ENCODE results near the gene CEACAM19. TPM values are rescaled to one million over a fixed set of nuclear protein-coding genes. Genes with fewer than 3 reads are reported as not detected.
A peak's percentile ranks its signal among the peaks of the same experiment; 100 is the strongest.

Gene CEACAM19
- total and polyA plus RNA-seq, 5 donors = 1.8 to 6.1 (median 2.5) TPM

DNA sequence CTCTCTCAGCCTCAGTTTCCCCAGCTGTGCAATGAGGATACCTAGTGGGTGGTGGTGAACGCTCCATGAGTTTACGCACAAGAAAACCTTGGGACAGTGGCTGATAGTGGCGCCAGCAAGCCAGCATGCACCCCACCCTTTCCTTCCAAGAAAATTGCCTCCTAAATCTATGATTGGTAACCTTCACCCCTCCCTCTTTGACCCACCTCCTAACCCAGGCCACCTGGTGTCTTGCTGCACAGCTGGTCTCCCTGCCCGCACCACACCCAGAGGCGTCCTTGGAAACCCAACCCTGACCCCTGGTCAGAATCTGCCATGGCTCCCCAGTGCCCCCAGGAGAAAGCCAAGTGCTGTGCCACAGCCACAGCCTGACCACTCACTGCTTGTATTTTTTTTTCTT, 54.4 kb downstream of the CEACAM19 start:
- intact Hi-C loops (cut with DNase I) = loop anchor here in 3 of 4 donors (2.0 kb wide), 2 partner anchors 45 to 119 kb away; no protein-coding TSS in a partner anchor
- Histone ChIP-seq H3K4me1 (ENCODE audit: control insufficient read depth, insufficient read depth, low read length) (peaks cover 7% of the 10 kb centered on the region), H3K27ac (ENCODE audit: low read length) (no peak overlapping the region), H3K27me3 (ENCODE audit: control insufficient read depth, insufficient read depth) (no peaks in the 10 kb centered on the region), H3K4me3 (ENCODE audit: low read length) (no peak overlapping the region), H3K9me3 (ENCODE audit: control insufficient read depth, low read length) (no peaks in the 10 kb centered on the region)
- ATAC-seq (peak; percentile 14 to 25), DNase-seq (peak in 2 of 3 donors; percentile 44 to 55)
- WGBS = 80% methylated on average over 5 of the region's 5 CpGs

DNA sequence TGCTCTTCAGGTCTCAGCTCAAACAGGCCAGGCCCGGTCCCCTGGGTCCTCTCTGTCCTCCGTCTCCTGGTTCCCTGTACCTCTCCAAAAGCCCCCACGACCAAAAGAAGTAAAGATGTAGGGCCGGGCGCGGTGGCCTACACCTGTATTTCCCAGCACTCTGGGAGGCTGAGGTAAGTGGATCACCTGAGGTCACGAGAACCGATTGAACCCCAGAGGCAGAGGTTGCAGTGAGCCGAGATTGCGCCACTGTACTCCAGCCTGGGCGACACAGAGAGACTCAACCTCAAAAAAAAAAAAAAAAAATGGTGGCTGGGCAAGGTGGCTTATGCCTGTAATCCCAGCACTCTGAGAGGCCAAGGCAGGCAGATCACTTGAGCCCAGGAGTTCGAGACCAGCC, 55.2 kb downstream of the CEACAM19 start:
- Histone ChIP-seq H3K4me3 (ENCODE audit: low read length) (no peak overlapping the region), H3K27ac (ENCODE audit: low read length) (no peak overlapping the region), H3K4me1 (ENCODE audit: control insufficient read depth, insufficient read depth, low read length) (peaks cover 7% of the 10 kb centered on the region), H3K9me3 (ENCODE audit: control insufficient read depth, low read length) (no peaks in the 10 kb centered on the region), H3K27me3 (ENCODE audit: control insufficient read depth, insufficient read depth) (no peaks in the 10 kb centered on the region)
- peak in 2 of 3 donors; percentile 35 to 60 for DNase-seq
- WGBS = 93% methylated on average over 12 of the region's 12 CpGs
- ATAC-seq = no peak
- intact Hi-C loops (cut with DNase I) = no loop called here

DNA sequence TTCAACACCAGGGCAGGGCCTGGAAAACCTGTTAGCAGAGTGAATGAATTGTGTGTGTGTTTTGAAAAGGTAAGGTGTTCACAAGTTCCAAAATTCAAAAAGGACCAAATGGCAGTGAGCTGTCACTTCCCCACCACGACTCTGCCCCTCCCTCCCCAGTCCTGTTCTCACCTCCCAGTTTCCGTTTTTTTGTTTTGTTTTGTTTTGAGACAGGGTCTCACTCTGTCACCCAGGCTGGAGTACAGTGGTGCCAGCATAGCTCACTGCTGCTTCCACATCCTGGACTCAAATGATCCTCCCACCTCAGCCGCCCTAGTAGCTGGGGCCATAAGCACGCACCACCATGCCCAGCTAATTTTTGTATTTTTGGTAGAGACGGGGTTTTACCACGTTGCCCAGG, 56.9 kb downstream of the CEACAM19 start:
- Histone ChIP-seq H3K4me1 (ENCODE audit: control insufficient read depth, insufficient read depth, low read length) (peaks cover 4% of the 10 kb centered on the region), H3K27ac (ENCODE audit: low read length) (no peak overlapping the region), H3K9me3 (ENCODE audit: control insufficient read depth, low read length) (no peaks in the 10 kb centered on the region), H3K4me3 (ENCODE audit: low read length) (no peak overlapping the region), H3K27me3 (ENCODE audit: control insufficient read depth, insufficient read depth) (no peaks in the 10 kb centered on the region)
- intact Hi-C loops (cut with DNase I) = no loop called here
- ATAC-seq (no peak), DNase-seq (peak in 1 of 3 donors; percentile 20)
- 62% methylated on average over 6 of the region's 6 CpGs for WGBS

DNA sequence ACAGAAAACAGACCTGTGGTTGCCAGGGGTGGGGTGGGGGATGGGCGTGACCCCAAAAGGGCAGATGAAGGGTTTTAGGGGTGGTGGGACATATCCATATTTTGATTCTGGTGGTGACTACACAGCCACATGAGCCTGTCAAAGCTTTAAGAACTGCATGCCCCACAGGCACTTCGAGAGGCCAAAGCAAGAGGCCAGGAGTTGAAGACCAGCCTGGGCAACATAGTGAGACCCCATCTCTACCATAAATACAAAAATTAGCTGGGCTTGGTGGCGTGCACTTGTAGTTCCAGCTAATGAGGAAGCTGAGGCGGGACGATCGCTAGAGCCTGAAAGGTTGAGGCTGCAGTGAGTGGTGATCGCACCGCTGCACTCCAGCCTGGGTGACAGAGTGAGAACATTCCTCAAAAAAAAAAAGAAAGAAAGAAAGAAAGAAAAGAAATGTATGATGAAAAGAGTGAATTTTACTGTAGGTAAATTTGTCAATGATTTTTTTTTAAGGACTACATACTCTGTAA, 58.3 kb downstream of the CEACAM19 start:
- no peaks in the 10 kb centered on the region for H3K27me3 ChIP-seq (ENCODE audit: control insufficient read depth, insufficient read depth)
- H3K9me3 ChIP-seq (ENCODE audit: control insufficient read depth, low read length) = no peaks in the 10 kb centered on the region
- ATAC-seq (no peak), DNase-seq (peak in 2 of 3 donors; percentile 12 to 23)
- no peak overlapping the region for H3K27ac ChIP-seq (ENCODE audit: low read length)
- no peak overlapping the region for H3K4me3 ChIP-seq (ENCODE audit: low read length)
- intact Hi-C loops (cut with DNase I) = no loop called here
- WGBS = 91% methylated on average over 8 of the region's 8 CpGs
- H3K4me1 ChIP-seq (ENCODE audit: control insufficient read depth, insufficient read depth, low read length) = no peaks in the 10 kb centered on the region

DNA sequence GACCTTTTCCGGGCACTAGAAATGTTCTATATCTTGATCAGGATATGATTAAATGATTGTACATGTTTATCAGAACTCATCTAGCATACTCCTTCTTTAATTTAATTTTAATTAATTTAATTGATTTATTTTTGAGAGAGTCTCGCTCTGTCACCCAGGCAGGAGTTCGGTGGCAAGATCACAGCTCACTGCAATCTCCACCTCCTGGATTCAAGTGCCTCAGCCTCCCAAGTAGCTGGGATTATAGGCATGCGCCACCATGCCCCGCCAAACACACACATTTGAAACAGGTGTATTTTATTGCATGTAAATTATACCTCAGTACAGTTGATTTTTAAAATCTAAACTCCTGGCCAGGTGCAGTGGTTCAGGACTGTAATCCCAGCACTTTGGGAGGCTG, 59.8 kb downstream of the CEACAM19 start:
- H3K27me3 ChIP-seq (ENCODE audit: control insufficient read depth, insufficient read depth) = no peaks in the 10 kb centered on the region
- ATAC-seq (no peak), DNase-seq (peak in 1 of 3 donors; percentile 2)
- no peak overlapping the region for H3K27ac ChIP-seq (ENCODE audit: low read length)
- H3K4me3 ChIP-seq (ENCODE audit: low read length) = no peak overlapping the region
- intact Hi-C loops (cut with DNase I) = no loop called here
- no peaks in the 10 kb centered on the region for H3K9me3 ChIP-seq (ENCODE audit: control insufficient read depth, low read length)
- WGBS = 96% methylated on average over 5 of the region's 5 CpGs
- no peaks in the 10 kb centered on the region for H3K4me1 ChIP-seq (ENCODE audit: control insufficient read depth, insufficient read depth, low read length)

DNA sequence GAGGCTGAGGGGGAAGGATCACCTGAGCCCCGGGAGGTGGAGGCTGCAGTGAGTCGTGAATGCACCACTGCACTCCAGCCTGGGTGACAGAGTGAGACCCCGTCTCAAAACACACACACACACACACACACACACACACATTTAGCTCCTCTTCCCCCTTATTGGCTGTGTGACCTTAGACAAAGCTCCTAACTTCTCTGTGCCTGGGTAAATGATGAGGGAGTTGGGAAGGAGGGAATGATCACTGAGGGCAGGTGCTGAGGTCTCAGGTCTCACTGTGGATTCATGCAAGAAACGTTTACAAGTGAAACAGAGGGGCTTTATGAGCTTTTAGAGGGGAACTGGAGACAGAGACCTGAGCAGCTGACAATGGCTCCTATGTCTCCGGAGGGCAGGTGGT, 60.3 kb downstream of the CEACAM19 start:
- Histone ChIP-seq H3K9me3 (ENCODE audit: control insufficient read depth, low read length) (no peaks in the 10 kb centered on the region), H3K4me1 (ENCODE audit: control insufficient read depth, insufficient read depth, low read length) (no peaks in the 10 kb centered on the region), H3K4me3 (ENCODE audit: low read length) (no peak overlapping the region), H3K27me3 (ENCODE audit: control insufficient read depth, insufficient read depth) (no peaks in the 10 kb centered on the region), H3K27ac (ENCODE audit: low read length) (no peak overlapping the region)
- intact Hi-C loops (cut with DNase I) = no loop called here
- ATAC-seq (no peak), DNase-seq (peak in 1 of 3 donors; percentile 3)
- 77% methylated on average over 5 of the region's 5 CpGs for WGBS

DNA sequence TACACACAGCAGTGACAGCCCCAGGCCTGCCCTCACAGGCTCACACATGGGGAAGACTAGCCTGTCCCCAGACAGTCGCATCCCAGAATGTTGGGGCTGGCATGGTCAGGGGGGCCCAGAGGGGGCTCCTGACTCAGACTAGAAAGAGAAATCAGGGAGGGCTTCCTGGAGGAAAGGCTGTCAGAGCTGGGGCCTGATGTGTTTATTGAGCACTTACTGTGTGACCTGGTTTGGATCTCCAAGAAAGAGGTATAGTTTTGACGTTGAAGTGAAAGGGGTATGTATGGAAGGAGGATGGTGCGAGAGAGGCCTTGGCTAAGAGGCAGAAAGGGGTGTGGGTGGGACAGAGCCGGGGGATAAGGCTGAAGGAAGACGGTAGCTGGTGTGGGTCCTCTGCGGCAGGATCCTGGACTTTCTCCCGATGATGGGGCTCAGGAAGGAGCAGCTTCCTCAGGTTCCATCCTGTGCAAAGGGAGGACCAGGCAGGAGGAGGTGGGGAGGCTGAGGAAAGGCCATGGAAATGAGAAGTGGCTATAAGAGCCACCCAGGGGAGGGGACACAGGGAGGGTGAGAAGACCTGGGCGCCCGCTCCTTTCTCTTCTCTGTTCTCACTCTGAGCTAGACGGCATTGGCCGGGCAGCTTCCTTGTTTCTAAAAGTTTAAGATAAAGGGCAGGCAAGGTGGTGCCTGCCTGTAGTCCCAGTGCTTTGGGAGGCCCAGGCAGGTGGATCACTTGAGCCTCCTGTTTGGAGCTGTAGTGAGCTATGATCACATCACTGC, 61.1 kb downstream of the CEACAM19 start:
- H3K27ac ChIP-seq (ENCODE audit: low read length) = no peak overlapping the region
- H3K4me3 ChIP-seq (ENCODE audit: low read length) = no peak overlapping the region
- WGBS = 72% methylated on average over 11 of the region's 11 CpGs
- intact Hi-C loops (cut with DNase I) = no loop called here
- no peak for ATAC-seq
- no peaks in the 10 kb centered on the region for H3K27me3 ChIP-seq (ENCODE audit: control insufficient read depth, insufficient read depth)
- peak in 2 of 3 donors; percentile 30 to 57 for DNase-seq
- H3K4me1 ChIP-seq (ENCODE audit: control insufficient read depth, insufficient read depth, low read length) = peaks cover under 1% of the 10 kb centered on the region
- H3K9me3 ChIP-seq (ENCODE audit: control insufficient read depth, low read length) = no peaks in the 10 kb centered on the region

Small RNAs within 50 kb of the gene (microRNA-seq; reads per million reads assigned to microRNA genes)
- 0 reads per million in 2 donors for gene MIR4531

Other genes starting within 250 kb of the CEACAM19 start
- 1 to 10 TPM; 7.0 to 7.8 (median 7.2) TPM for gene ZNF229, start 223.0 kb upstream of the CEACAM19 start, total RNA-seq
- 3.3 TPM for gene ZNF229, start 223.0 kb upstream of the CEACAM19 start, polyA plus RNA-seq
- gene ZNF180, start 171.0 kb upstream of the CEACAM19 start, total RNA-seq = 1 to 10 TPM; 5.3 to 6.5 (median 6.0) TPM
- gene ZNF180, start 171.0 kb upstream of the CEACAM19 start, polyA plus RNA-seq = 2.6 TPM
- gene CEACAM20, start 141.8 kb upstream of the CEACAM19 start, total RNA-seq = not detected
- not detected for gene CEACAM20, start 141.8 kb upstream of the CEACAM19 start, polyA plus RNA-seq
- not detected for gene IGSF23, start 57.9 kb upstream of the CEACAM19 start, total RNA-seq
- gene IGSF23, start 57.9 kb upstream of the CEACAM19 start, polyA plus RNA-seq = not detected
- 10 to 100 TPM; 25.0 to 44.8 (median 33.9) TPM for gene PVR, start 27.6 kb upstream of the CEACAM19 start, total RNA-seq
- 27.3 TPM for gene PVR, start 27.6 kb upstream of the CEACAM19 start, polyA plus RNA-seq
- not detected for gene CEACAM16, start 27.7 kb downstream of the CEACAM19 start, total RNA-seq
- gene CEACAM16, start 27.7 kb downstream of the CEACAM19 start, polyA plus RNA-seq = not detected
- 10 to 100 TPM; 14.9 to 39.4 (median 17.9) TPM for gene BCL3, start 77.2 kb downstream of the CEACAM19 start, total RNA-seq
- gene BCL3, start 77.2 kb downstream of the CEACAM19 start, polyA plus RNA-seq = 25.8 TPM
- not detected for gene CBLC, start 106.4 kb downstream of the CEACAM19 start, total RNA-seq
- gene CBLC, start 106.4 kb downstream of the CEACAM19 start, polyA plus RNA-seq = not detected
- gene BCAM, start 137.6 kb downstream of the CEACAM19 start, total RNA-seq = 100 to 1,000 TPM in 1 of 4 donors, 10 to 100 TPM in 3; 69.9 to 130 (median 80.1) TPM
- gene BCAM, start 137.6 kb downstream of the CEACAM19 start, polyA plus RNA-seq = 107 TPM
- 100 to 1,000 TPM in 1 of 4 donors, 10 to 100 TPM in 3; 47.8 to 106 (median 57.5) TPM for gene NECTIN2, start 174.8 kb downstream of the CEACAM19 start, total RNA-seq
- 44.2 TPM for gene NECTIN2, start 174.8 kb downstream of the CEACAM19 start, polyA plus RNA-seq
- 10 to 100 TPM; 36.7 to 51.4 (median 46.8) TPM for gene TOMM40, start 219.8 kb downstream of the CEACAM19 start, total RNA-seq
- 38.5 TPM for gene TOMM40, start 219.8 kb downstream of the CEACAM19 start, polyA plus RNA-seq
- gene APOE, start 234.3 kb downstream of the CEACAM19 start, total RNA-seq = 10 to 100 TPM; 28.6 to 86.2 (median 82.2) TPM
- 109 TPM for gene APOE, start 234.3 kb downstream of the CEACAM19 start, polyA plus RNA-seq
- gene APOC1, start 243.1 kb downstream of the CEACAM19 start, total RNA-seq = 1 to 10 TPM; 3.1 to 10.0 (median 6.2) TPM
- gene APOC1, start 243.1 kb downstream of the CEACAM19 start, polyA plus RNA-seq = 15.4 TPM